NCI-H345 (cell line): Measurements from ENCODE around the gene CAMK1D.
A peak's percentile ranks its signal among the peaks of the same experiment; 100 is the strongest.
"Not testable (repeated sequence)": the region's sequence is repeated elsewhere in the genome, so short reads cannot be mapped to it uniquely, and the experiment has no call there.

Source experiments
- DNase-seq: peaks from one replicate; lab custom pipeline; 2025; lab: John Stamatoyannopoulos, UW

The CAMK1D gene

DNA sequence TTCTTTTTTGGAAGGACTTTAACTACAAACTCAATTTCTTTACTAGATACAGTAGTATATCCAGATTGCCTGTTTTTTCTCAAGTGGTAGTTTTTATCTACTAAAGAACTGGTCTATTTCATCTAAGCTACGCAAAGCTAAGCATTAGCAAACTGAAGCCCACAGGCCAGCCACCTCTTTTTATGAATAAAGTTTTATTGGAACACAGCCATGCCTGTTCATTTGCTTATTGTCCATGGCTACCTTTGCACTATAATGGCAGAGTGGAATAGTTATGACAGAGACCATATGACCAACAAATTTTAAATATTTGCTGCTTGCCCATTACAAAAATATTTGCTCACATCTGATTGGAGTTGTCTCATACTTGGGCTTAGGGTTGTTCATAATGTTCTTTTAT, 168.7 kb downstream of the CAMK1D start:
- DNase-seq: no peak

DNA sequence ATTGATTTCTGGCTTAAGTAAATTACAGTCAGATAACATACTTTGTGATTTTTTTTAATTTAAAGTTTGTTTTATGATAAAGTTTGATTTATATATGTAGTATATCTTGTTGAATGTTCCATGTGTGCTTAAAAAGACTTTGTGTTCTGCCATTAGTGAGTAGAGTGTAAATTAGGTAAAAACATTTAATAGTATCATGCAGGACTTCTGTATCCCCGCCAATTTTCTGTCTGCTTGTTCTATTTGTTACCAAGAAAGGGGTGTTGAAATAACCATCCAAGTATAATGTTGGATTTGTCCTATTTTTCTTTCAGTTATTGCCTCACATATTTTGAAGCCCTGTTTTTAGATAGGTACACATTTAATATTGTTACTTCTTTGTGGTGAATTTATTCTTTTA, 172.1 kb downstream of the CAMK1D start:
- no peak for DNase-seq

DNA sequence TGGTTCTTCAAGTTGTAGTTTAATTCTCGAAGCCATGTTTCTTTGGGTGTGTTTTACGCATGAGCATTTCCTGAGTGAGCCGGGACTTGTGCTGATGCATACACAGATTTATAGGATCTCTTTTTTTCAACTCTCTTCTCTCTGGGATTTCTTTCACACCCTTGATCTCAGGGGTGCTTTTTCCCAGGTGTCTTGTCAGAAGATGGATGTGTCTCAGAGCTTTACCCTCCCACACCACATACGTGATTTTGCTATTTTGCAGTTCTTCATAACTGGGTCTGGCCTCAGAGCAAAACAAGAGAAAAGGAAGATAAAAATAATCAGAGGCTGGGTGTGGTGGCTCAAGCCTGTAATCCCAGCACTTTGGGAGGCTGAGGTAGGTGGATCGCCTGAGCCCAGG, 177.0 kb downstream of the CAMK1D start:
- no peak for DNase-seq

DNA sequence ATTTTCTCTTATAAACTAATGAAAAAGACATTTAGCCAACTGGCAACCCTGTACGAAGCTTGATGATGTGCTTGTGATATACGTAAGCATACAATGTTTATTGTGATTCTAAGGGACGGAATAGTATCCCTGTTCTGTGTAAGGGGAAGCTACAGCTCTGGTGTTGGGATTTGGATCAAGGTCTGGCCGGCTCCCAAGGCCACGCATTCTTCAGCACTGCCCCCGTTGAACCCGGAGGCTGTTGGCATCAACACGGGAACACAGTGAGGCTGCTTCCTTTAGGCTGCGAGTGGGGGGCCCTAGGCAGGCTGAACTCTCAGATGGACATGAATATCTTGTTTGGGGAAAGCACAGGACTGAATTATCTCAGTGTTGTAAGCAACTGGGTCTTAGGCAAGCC, 180.6 kb downstream of the CAMK1D start:
- DNase-seq: no peak

DNA sequence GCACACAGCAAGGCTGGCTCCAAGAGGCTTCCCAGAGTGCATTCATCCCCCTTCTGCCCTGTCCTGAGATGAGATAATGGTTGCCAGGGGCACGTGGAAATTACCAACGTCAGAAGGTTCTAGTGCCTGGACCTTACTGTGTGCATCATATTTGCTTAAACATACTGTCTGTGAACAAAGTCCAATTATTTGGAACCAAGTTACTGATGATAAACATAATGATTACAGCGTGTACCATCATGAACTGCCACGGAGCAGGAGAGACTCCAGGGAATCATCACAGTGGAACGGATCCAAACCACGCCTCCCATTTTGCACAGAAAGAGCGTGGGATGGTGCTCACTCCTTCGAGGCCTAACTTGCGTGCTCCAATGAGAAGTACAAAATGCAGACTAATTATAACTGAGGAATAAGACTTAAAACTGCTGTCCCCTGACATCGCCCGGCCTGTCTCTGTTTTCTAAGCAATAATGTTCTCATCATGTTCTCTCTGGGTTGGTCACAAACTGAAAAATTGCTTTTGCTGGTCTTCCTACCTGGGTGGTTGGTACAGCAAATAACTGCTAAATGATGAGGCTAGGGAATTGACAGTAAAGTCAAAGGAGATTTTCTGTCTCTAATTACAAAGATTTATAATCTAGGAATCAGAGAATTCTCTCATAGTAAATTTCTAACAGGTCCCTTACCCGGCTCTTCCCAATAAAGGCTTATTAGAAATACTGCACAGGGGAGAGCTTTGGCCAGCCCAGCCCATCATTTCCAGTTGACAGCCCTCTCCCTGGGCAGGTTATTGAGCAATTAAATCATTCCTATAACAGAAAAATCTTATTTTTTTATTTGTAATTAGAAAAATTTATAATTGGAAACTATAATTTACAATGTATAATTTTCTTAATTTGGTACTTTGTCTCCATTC, 182.2 kb downstream of the CAMK1D start:
- DNase-seq: peak; percentile 40

DNA sequence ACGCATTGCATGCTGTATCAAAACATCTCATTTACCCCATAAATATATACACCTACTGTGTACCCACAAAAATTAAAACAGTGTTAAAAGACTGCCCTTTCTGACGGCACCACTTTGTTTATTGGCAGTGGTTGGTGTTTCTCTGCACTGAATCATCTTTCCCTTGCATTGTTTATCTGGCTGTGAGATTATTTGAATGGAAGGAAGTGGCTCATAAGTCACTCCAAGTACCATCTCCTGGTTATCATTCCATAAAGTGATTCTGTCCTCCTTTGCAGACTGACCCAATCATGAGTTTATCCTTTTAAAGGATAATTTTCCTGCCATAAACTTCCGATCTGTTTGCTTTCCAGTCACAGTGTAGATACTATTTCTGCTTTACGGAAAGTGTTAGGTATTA, 183.8 kb downstream of the CAMK1D start:
- no peak for DNase-seq

DNA sequence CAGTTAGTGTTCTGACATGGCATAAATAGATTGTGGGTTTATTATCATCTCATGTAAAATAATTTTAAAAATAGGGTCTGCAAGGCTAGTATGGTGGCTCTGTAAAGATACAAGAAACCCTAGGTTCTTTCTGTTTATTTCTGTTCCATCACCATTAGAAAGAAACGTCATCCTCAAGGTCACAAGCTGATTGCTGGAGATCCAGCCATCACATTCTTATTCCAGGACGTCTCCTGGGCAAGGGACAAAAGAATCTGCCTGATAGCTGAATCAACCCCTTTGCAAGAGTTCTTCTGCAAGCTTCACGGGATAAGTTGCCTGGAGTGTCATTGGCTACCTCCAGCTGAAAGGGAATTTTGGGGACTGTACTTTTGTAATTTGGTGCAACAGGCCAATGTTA, 184.4 kb downstream of the CAMK1D start:
- no peak for DNase-seq

DNA sequence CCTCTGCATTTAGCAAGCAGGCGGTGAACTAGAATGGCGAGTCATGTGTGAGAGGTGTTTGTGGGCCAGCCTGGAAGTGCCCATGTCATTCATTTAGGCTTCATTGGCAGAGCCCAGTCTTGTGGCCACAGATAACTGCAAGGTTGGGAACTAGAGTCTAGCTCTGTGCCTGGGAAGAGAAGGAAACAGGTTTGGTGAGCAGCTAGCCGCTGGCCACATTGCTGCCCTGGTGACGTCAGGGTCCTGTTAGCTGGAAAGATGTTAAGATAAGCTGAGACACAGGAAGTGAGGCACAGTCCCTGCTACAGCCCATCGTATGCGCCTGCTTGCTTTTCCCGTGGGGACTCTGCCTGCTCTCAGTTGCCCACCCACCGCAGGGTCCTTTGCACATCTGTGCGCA, 185.5 kb downstream of the CAMK1D start:
- no peak for DNase-seq

DNA sequence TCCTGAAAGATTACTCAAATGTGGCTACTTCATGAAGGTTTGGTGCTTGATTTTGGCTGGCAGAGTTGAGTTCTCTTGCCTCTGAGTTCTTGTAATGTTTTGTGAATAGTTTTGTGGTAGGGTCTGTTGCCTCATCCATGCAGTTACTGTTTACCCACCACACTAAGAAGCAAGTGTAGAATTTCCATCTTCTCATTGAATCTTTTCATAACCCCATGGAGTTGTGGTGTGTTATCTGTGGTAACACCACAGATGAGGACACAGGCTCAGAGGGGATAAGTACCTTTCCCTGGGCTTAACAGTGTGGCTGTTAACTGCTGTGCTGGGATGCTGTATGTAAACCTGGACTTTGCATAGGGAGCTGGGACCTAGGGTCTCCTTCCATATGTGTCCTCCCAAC, 186.3 kb downstream of the CAMK1D start:
- DNase-seq: no peak

DNA sequence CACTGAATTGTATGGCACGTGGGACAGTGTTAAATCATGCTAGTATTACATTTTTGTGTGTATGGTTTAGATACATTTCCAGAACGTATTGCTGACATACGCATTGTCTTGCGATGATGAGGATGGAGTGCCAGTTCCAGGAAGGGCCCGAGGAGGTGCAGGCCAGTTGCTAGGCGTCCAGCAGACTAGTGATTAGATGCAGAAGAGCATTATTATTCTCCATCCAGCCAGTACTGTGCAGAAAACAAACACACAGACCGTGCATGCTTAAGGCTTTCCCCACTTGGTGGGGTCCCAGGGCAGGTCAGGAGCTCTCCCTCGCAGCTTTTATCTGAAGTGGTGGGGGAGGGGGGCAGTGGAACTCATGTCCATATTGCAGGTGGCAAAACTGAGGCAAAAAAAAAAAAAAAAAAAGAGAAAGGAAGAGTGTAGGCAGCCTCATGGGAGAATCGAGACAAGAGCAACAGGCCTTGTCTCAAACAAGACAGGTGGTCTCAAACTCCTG, 189.2 kb downstream of the CAMK1D start:
- no peak for DNase-seq

DNA sequence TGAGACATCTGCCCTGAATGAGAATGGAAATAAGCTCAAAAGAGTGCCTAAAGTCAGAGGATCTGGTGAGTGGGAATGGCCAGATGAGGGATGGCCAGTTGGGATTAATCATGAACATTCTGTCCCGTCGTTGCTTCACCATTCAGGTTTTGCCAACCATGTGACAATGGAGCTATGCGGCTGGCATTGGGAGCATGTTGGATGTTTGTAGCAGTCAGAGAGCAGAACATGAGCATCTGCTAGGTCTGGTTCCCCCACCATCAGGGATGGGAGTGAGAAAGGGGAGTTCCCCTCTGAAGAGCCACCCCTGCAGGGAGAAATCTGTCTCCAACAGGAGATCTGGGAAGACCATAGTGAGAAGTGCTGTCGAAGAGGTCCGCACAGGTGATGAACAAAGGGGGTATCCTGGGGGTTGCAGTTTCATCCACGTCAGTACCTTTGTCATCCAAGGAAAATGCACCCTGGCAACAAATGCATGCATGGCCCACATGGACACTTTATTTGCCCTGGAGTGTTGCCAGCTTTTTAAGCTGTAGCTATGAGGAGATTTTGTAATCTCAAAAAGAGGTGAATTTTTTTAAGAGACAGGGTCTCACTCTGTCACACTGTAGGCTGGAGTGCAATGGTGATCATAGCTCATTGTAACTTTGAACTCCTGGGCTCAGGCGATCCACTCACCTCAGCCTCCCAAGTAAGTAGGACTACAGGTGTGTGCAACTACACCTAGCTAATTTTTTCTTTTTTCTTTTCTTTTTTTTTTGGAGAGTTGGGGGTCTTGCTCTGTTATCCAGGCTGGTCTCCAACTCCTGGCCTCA, 190.2 kb downstream of the CAMK1D start:
- DNase-seq: peak; percentile 88

DNA sequence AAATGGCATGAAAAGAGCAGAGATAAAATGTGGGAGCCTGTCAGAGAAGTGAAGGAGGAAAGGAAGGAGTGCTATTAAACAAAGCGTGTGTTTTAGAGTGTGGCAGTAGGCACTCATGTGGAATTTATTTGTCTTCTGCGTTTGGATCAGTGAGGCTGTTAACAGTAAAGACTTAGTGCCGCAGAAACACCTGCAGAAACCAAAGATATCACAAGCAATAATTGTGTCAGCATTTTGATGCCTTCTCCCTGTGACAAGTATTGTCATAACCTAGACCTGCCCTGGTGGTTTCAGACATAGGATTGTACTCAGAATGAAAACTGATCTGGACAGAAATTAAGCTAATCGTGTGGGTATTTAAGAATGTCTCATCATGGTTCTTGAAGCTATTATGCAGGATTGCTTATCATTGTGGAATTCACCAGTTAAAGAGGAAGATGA, 191.0 kb downstream of the CAMK1D start:
- DNase-seq: peak; percentile 42

DNA sequence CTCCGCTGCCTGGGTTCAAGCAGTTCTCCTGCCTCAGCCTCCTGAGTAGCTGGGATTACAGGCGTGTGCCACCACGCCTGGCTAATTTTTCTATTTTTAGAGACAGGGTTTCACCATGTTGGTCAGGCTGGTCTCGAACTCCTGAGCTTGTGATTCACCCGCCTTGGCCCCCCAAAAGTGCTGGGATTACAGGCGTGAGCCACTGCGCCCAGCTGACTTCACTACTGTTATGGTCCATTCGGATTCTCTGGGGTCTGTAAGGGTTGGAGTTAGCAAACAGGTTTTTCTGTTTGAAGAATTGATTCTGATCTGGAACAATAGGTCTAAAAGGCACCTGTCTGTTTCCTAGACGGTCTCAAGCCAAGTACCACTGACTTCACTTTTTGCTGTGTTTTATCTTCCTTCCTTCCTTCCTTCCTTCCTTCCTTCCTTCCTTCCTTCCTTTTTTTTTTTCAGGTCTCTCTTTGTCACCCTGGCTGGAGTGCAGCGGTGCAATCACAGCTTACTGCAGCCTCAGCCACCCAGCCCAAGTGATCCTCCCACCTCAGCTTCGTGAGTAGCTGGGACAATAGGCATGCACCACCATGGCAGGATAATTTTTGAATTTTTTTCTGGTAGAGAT, 192.2 kb downstream of the CAMK1D start:
- DNase-seq: no peak

DNA sequence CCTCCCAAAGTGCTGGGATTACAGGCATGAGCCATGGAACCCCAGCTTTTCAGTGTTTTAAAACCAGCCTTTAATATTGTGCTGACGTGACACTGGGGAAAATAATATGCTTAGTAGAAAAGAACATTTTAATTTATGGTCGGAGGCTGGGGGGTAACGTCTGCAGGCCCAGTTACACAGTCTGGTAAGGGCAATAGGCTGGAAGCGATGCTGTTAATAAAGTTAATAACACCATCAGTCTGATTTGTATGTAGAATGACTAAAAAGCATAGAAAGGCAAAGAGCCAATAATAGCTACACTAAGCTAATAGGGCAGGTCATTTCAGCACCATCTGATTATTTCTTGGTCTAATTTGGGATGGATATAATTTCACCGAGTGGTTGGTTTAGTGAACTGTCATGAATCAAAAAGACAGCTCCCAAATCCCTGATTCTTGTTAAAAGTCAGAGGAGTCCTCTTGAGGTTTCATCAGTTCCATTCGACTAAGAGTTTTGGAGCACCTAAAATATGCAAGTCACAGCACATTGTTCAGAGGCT, 192.9 kb downstream of the CAMK1D start:
- no peak for DNase-seq

DNA sequence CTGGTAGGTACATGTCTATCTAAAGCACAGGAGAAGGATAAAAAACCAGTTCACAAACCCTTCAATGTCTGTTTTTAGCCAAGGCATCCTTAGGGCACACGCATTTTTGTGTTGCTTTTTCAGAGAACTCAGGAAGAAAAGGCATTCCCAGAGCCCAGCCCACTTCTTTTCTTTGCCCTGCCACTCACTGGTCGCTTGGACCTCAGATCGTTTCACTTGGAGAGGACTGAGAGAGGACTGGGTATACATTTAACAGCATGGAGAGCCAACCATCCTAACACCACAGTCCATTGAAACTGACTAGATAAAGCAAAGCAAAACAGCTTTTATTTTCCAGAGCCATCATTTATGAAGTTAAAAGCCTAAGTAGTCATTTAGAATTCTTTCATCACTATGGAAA, 194.2 kb downstream of the CAMK1D start:
- DNase-seq: no peak

DNA sequence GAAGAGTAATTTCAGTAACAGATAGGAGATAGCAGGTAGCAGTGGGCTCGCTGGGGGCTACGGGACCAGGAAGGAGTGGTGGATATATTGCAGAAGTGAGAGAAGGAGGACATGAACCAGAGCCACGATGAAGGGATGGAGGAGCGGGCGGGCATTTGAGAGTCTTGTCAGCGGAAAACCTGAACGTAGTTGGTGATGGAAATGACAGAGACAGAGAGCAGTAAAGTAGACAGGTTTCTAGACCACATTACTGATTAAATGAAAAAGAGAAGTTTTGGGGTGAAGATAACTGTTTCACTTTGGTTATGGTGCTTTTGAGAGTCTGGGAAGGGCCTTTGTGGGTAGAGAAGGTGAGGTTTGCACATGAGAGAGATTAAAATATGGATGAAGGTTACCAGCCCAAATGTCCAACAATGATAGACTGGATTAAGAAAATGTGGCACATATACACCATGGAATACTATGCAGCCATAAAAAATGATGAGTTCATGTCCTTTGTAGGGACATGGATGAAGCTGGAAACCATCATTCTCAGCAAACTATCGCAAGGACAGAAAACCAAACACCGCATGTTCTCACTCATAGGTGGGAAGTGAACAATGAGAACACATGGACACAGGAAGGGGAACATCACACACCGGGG, 196.9 kb downstream of the CAMK1D start:
- DNase-seq: not testable (repeated sequence)

DNA sequence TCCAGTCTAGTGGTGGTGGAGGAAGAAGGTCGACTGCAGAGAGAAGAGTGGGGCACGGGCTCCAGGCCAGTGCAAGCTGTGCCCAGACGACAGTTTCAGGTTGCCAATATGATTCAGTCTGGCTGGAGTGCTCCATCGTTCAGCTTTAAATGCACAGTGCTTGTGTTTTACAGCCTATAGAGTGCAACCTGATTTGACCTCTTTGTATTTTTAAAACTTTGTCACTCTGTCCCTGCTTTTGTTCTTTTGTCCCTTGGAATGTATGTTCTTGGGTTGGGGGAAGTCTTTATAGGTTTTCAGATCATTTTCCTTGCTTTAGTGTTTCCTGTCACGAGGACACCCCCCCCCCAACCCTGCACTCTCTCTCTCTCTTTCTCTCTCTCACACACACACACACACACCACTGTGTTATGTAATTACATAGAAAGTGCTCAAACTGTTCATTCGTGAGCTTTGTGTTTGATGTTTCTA, 198.0 kb downstream of the CAMK1D start:
- peak; percentile 47 for DNase-seq

DNA sequence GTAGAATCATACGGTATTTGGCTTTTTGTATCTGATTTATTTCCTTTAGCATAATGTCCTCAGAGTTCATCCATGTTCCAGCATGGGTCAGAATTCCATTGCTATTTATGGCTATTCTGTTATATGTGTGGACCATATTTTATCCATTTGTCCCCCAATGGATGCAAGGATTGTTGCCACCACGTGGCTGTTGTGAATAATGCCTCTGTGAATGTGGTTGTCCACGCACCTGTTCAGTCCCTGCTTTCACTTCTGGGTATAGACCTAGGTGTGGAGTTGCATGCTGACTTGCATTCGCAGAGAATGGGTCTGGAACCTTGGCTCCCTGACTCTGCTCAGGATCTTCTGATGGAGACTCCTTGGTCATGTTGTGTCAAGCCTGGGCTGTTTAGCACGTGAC, 199.9 kb downstream of the CAMK1D start:
- no peak for DNase-seq

DNA sequence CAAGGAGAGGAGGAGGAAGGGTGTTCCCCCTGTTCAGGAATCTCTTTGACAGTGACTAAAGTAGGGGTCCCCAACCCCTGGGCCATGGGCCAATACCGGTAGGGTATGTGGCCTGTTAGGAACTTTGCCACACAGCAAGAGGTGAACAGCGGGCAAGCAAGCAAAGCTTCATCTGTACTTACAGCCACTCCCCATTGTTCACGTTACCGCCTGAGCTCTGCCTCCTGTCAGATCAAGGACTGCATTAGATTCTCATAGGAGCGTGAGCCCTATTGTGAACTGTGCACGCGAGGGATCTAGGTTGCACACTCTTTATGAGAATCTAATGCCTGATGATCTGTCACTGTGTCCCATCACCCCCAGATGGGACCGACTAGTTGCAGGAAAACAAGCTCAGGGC, 201.6 kb downstream of the CAMK1D start:
- DNase-seq: no peak

DNA sequence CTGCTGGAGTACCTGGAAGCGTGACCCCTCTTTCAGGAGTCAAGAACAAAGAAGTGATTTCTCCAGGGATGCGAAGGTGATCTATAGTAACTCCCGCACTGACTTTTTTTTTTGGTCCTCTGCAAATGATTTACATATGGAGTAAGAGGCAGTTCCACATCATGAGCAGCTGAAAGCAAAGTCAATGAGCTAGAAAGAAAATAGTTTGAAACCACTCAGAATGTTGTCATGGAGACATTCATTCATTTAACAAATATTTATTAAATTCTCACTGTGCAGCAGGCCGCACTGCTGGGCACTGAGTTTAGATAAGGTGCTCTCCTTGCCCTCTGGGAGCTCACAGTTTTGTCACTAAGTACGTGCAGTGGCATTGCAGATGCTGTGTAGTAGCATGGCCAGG, 206.7 kb downstream of the CAMK1D start:
- peak; percentile 58 for DNase-seq

DNA sequence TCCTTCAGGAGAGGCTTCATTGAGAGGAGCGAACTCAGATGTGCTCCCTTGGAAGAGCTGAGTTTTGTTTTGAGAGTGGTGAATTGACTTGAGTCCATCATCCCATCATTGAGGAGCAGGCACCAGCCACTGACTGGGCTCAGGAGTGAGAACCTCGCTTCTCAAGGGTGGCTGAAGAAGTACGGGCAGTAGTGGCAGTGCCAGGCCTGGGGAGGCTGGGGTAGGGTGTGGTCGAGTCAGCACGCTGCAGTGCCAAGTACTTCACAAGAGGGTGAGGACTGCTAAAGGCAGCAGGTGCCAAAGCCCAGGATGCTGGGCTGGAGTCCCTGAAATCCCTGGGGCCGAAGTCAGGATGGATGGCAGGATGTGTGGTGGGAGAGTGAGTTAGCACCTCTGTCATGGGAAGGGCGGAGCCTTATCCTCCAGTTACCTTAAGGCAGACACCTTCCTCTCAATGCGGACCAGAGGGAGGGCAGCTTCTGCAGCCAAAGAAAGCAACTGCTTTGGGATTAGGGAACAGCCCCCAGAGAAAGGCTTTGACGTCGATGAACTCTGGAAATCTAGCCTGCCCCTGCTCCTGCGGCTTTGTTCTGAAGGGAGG, 210.3 kb downstream of the CAMK1D start:
- DNase-seq: peak; percentile 73
